GM18519 (cell line): ENCODE measurements around the gene RAB19.
"Not testable (repeated sequence)": the region's sequence is repeated elsewhere in the genome, so short reads cannot be mapped to it uniquely, and the experiment has no call there.

ENCODE experiments used
- ATAC-seq: cut with Tn5 transposase; IDR thresholded peaks from one replicate; pipeline ENCODE4 v1.9.1; 2021; ENCODE audit warnings: mild to moderate bottlenecking, moderate library complexity; ENCODE audit not compliant: unreplicated experiment, low FRiP score

RAB19 gene

GRCh38 chr7:140400381-140400780, 3.5 kb upstream of the RAB19 start:
- ATAC-seq, result no peak

- ATAC-seq, result no peak
Measured at GRCh38 chr7:140402178-140402835, 1.6 kb upstream of the RAB19 start.

DNA sequence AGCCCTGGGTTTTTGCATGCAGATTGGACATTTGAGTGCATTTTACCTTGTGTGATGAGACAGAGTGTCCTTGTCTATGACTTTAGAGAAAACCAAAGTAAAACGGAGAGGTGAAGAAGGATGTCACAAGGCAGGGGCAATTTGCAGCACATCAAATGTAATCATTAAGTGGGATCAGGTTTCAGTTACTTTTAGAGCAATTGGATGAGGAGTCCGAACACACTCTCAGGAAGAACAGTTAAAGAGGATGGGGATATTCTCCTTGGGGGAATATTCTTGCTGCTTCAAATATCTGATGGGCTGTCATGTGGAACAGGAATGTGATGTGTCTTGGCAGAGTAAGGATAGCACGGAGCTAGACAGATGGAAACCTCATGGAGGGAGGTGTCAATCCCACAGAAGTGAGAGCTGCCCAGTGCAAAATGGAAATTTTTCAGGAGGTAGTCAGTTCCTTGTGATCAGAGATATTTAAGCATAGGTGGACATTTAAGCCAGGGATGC, 757 bp downstream of the RAB19 start:
- no peak for ATAC-seq

GRCh38 chr7:140415361-140415760, 11.5 kb downstream of the RAB19 start:
- no peak for ATAC-seq

DNA sequence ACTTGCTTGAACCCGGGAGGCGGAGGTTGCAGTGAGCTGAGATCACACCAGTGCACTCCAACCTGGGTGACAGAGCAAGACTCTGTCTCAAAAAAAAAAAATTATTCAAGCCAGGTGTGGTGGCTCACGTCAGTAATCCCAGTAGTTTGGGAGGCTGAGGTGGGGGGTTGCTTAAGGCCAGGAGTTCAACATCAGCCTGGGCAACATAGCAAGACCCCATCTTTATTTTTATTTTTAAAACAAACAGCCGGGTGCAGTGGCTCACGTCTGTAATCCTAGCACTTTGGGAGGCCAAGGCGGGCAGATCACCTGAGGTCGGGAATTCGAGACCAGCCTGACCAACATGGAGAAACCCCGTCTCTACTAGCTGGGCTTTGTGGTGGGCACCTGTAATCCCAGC, 12.0 kb downstream of the RAB19 start:
- not testable (repeated sequence) for ATAC-seq

DNA sequence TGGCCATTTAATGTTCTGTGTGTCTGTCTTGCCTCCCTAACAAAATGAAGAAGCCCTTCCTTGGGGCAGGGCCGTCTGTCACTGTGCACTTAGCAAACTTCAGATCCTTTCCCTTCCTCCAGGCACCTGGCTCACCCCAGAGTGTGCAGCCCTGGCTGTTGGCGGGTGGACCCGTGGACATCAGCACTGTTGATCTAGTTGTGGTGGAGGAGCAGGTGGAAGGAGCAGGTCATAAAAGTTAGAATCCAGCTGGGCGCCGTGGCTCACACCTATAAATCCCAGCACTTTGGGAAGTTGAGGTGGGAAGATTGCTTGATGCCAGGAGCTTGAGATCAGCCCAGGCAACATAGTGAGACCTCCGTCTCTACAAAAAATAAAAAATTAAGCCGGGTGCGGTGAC, 12.7 kb downstream of the RAB19 start:
- ATAC-seq, result no peak

DNA sequence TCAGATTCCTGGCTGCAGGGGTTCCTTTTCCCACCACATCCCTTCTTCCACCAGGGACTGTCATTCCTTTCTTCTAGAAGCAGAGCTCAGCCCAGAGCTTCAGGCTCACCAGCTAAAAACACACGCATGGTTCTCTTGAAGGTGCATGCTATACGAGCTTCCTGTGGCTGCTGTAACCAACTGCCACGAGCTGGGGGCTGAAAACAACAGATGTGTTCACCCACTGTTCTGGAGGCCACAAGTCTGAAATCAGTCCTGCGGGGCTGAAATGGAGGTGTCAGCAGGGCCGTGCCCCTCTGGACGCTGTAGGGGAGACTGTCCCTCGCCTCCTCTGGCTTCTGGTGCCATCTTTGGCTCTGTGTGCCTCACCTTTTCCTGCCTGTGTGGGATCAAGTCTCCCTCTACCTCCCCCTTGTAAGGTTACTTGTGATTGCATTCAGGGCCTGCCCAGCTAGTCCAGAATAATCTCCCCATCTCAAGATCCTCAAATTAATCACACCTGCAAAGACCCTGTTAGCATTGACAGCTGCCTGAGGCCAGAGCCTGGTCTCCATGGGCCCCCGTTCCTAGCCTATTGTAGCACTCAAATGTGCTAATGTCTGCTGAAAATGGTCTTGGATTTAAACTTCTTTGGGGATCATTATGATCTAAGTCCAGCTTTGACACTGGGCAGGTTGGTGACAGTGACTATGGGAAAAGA, 13.7 kb downstream of the RAB19 start:
- ATAC-seq, result no peak

- ATAC-seq, result not testable (repeated sequence)
Measured at GRCh38 chr7:140418156-140418472, 14.3 kb downstream of the RAB19 start.

- ATAC-seq, result no peak
Measured at GRCh38 chr7:140418653-140419052, 14.8 kb downstream of the RAB19 start.

DNA sequence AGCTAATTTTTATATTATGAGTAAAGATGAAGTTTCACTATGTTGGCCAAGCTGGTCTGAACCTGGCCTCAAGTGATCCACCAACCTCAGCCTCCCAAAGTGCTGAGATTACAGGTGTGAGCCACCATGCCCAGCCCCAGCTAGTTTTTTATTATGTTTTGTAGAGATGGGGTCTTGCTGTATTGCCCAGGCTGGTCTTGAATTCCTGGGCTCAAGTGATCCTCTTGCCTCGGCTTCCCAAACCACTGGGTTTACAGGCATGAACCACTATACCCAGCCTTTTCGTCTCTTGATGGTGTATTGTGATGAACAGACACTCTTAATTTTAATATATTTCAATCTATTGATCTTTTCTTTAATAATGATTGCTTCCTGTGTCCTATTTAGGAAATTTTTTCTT, 17.7 kb downstream of the RAB19 start:
- no peak for ATAC-seq

GRCh38 chr7:140423501-140423900, 19.6 kb downstream of the RAB19 start:
- ATAC-seq, result no peak

- no peak for ATAC-seq
Measured at GRCh38 chr7:140425718-140426117, 21.9 kb downstream of the RAB19 start.

GRCh38 chr7:140426130-140426529, 22.3 kb downstream of the RAB19 start:
- no peak for ATAC-seq

- no peak for ATAC-seq
Measured at GRCh38 chr7:140433396-140433795, 29.5 kb downstream of the RAB19 start.

GRCh38 chr7:140435252-140435895, 31.5 kb downstream of the RAB19 start:
- no peak for ATAC-seq

- no peak for ATAC-seq
Measured at GRCh38 chr7:140439359-140439758, 35.5 kb downstream of the RAB19 start.

DNA sequence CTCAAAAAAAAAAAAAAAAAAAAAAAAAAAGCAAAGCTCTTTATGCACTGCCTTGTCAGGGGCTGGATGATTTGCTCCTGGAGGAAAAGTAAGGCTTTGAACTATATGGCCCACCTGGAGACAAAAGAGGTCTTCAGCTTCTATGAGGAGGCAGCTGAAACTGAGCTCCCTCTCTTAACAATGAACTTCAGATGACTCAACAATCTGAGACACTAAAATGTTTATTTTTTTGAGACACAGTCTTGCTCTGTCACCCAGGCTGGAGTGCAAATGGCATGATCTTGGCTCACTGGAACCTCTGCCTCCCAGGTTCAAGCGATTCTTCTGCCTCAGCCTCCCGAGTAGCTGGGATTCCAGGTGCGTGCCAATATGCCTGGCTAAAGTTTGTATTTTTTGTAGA, 36.7 kb downstream of the RAB19 start:
- no peak for ATAC-seq

GRCh38 chr7:140441519-140441918, 37.7 kb downstream of the RAB19 start:
- no peak for ATAC-seq

- no peak for ATAC-seq
Measured at GRCh38 chr7:140446467-140446866, 42.6 kb downstream of the RAB19 start.

GRCh38 chr7:140447841-140448240, 44.0 kb downstream of the RAB19 start:
- no peak for ATAC-seq

DNA sequence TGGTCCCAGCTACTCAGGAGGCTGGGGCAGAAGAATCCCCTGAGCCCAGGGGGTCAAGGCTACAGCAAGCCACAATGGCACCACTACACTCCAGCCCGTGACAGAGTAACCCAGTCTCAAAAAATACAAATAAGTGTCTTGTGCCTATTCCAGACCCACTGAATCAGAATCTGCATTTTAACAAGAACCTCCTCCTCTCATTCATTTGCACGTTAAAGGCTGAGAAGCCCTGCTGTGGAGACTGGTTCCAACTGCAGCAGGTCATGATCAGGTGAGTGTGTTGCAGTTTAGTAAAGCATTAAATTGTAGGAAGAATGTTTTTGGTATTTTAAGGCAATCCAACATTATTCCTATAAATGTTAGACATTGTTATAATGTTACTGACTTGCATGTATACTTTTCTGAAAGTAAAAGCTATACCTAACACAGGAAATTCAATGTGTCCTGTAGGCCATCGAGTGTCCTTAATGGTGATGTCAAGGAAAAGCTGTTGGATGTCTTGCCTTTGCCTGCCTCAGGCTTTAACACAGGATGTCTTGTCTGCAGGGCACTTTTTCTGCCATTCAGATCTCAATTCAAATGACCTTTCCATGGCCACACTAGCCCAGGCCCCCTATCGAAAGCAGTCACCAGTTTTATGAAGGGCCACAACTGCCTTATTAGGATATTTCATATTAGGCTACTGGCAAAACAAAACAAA, 45.1 kb downstream of the RAB19 start:
- ATAC-seq, result no peak
